ENCODE results near the gene PDXDC1.
"Not testable (repeated sequence)": the region's sequence is repeated elsewhere in the genome, so short reads cannot be mapped to it uniquely, and the experiment has no call there.

The PDXDC1 gene

GRCh38 chr16:15028801-15029698 is 54.2 kb downstream of the PDXDC1 start:
- H3K27ac ChIP-seq (ENCODE audit: low read depth, low read length); H3K4me1 ChIP-seq (ENCODE audit: control insufficient read depth, insufficient read depth, low read length, unreplicated experiment); H3K4me3 ChIP-seq (ENCODE audit: low read depth, low read length); H3K79me2 ChIP-seq (ENCODE audit: control insufficient read depth, insufficient read depth, low read length, unreplicated experiment); H3K27me3 ChIP-seq (ENCODE audit: insufficient read depth, low read length); H2AFZ ChIP-seq (ENCODE audit: low read length, unreplicated experiment): not testable (repeated sequence)
- H3K36me3 ChIP-seq (ENCODE audit: insufficient read depth, low read length): peaks cover 30% of the 10 kb centered on the region

GRCh38 chr16:15029749-15030148 is 54.9 kb downstream of the PDXDC1 start:
- H3K27ac ChIP-seq (ENCODE audit: low read depth, low read length); H3K4me3 ChIP-seq (ENCODE audit: low read depth, low read length); H3K27me3 ChIP-seq (ENCODE audit: insufficient read depth, low read length); H3K79me2 ChIP-seq (ENCODE audit: control insufficient read depth, insufficient read depth, low read length, unreplicated experiment); H3K4me1 ChIP-seq (ENCODE audit: control insufficient read depth, insufficient read depth, low read length, unreplicated experiment); H2AFZ ChIP-seq (ENCODE audit: low read length, unreplicated experiment): not testable (repeated sequence)
- peaks cover 36% of the 10 kb centered on the region for H3K36me3 ChIP-seq (ENCODE audit: insufficient read depth, low read length)

- Histone ChIP-seq H3K4me3 (ENCODE audit: low read depth, low read length) (no peak overlapping the region), H2AFZ (ENCODE audit: low read length, unreplicated experiment) (no peak overlapping the region), H3K36me3 (ENCODE audit: insufficient read depth, low read length) (peaks cover 36% of the 10 kb centered on the region), H3K79me2 (ENCODE audit: control insufficient read depth, insufficient read depth, low read length, unreplicated experiment) (no peaks in the 10 kb centered on the region), H3K27ac (ENCODE audit: low read depth, low read length) (no peak overlapping the region), H3K4me1 (ENCODE audit: control insufficient read depth, insufficient read depth, low read length, unreplicated experiment) (no peaks in the 10 kb centered on the region), H3K27me3 (ENCODE audit: insufficient read depth, low read length) (no peaks in the 10 kb centered on the region)
Observed at GRCh38 chr16:15031179-15031578, 56.4 kb downstream of the PDXDC1 start.

- Histone ChIP-seq H3K36me3 (ENCODE audit: insufficient read depth, low read length) (peaks cover 33% of the 10 kb centered on the region), H3K4me3 (ENCODE audit: low read depth, low read length) (no peak overlapping the region), H2AFZ (ENCODE audit: low read length, unreplicated experiment) (no peak overlapping the region), H3K79me2 (ENCODE audit: control insufficient read depth, insufficient read depth, low read length, unreplicated experiment) (no peaks in the 10 kb centered on the region), H3K27me3 (ENCODE audit: insufficient read depth, low read length) (no peaks in the 10 kb centered on the region), H3K4me1 (ENCODE audit: control insufficient read depth, insufficient read depth, low read length, unreplicated experiment) (no peaks in the 10 kb centered on the region), H3K27ac (ENCODE audit: low read depth, low read length) (no peak overlapping the region)
Observed at GRCh38 chr16:15031586-15031985, 56.8 kb downstream of the PDXDC1 start.

DNA sequence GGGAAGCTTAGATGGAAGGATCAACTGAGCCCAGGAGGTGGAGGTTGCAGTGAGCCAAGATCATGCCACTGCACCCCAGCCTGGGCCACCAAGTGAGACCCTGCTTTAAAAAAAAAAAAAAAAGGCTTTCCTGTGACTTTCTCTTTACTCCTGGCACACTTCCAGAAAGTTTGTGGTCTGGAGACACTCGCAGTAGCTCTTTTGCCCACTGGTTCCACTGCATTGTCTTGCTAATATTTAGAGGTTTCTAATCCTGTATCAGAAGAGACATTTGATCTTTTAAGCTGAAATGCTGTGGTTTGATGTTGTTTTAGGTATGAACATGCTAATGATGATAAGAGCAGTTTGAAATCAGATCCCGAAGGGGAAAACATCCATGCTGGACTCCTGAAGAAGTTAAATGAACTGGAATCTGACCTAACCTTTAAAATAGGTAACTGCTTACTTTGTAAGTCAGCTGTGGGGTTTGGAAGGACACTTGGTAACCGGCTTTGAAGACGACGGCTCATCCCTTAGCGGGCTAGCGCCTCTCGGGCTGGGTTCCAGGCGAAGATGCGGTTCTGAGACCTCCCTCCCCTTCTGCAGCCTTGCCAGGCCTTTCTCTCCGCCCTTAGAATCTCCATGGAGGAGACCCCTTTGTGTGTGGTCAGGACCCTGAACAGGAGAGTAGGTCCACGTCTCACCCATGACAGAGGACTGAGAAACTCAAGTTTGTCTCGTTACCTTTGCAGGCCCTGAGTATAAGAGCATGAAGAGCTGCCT is 57.9 kb downstream of the PDXDC1 start:
- H3K36me3 ChIP-seq (ENCODE audit: insufficient read depth, low read length): peaks cover 29% of the 10 kb centered on the region
- H3K27me3 ChIP-seq (ENCODE audit: insufficient read depth, low read length): no peaks in the 10 kb centered on the region
- H2AFZ ChIP-seq (ENCODE audit: low read length, unreplicated experiment): no peak overlapping the region
- H3K4me1 ChIP-seq (ENCODE audit: control insufficient read depth, insufficient read depth, low read length, unreplicated experiment): no peaks in the 10 kb centered on the region
- no peaks in the 10 kb centered on the region for H3K79me2 ChIP-seq (ENCODE audit: control insufficient read depth, insufficient read depth, low read length, unreplicated experiment)
- no peak overlapping the region for H3K4me3 ChIP-seq (ENCODE audit: low read depth, low read length)
- H3K27ac ChIP-seq (ENCODE audit: low read depth, low read length): no peak overlapping the region

- Histone ChIP-seq H3K79me2 (ENCODE audit: control insufficient read depth, insufficient read depth, low read length, unreplicated experiment) (no peaks in the 10 kb centered on the region), H3K4me3 (ENCODE audit: low read depth, low read length) (no peak overlapping the region), H3K4me1 (ENCODE audit: control insufficient read depth, insufficient read depth, low read length, unreplicated experiment) (no peaks in the 10 kb centered on the region), H3K27me3 (ENCODE audit: insufficient read depth, low read length) (no peaks in the 10 kb centered on the region), H3K36me3 (ENCODE audit: insufficient read depth, low read length) (peaks cover 30% of the 10 kb centered on the region), H3K27ac (ENCODE audit: low read depth, low read length) (no peak overlapping the region), H2AFZ (ENCODE audit: low read length, unreplicated experiment) (no peak overlapping the region)
Observed at GRCh38 chr16:15033309-15033707, 58.5 kb downstream of the PDXDC1 start.

GRCh38 chr16:15034266-15035162 is 59.7 kb downstream of the PDXDC1 start:
- Histone ChIP-seq H3K27me3 (ENCODE audit: insufficient read depth, low read length) (no peaks in the 10 kb centered on the region), H3K27ac (ENCODE audit: low read depth, low read length) (no peak overlapping the region), H3K79me2 (ENCODE audit: control insufficient read depth, insufficient read depth, low read length, unreplicated experiment) (no peaks in the 10 kb centered on the region), H3K36me3 (ENCODE audit: insufficient read depth, low read length) (peaks cover 41% of the 10 kb centered on the region), H2AFZ (ENCODE audit: low read length, unreplicated experiment) (no peak overlapping the region), H3K4me3 (ENCODE audit: low read depth, low read length) (no peak overlapping the region), H3K4me1 (ENCODE audit: control insufficient read depth, insufficient read depth, low read length, unreplicated experiment) (no peaks in the 10 kb centered on the region)

DNA sequence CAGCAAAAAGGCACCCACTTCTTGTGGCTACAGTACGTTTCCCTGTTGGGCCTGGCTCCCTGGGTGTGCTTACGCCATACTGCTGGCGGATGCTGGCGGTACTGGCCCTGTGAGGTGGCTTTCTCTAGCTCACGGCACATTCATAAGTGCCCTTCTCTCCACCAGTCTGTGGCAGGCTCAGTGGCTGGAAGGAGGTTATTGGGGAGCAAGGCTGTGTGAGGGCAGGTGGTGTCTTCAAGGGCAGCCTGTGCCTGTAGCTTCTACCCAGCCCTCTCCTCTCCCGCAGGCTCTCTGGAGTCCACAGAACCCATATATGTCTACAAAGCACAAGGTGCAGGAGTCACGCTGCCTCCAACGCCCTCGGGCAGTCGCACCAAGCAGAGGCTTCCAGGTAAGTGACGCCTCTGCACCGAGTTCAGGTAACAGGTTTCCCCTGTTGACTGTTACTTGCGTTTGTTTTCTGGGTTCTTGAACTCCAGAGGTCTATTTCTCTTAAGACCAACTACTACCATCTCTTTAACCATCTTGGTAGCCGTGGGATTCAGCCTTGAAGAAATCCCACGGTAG is 60.4 kb downstream of the PDXDC1 start:
- no peak overlapping the region for H3K27ac ChIP-seq (ENCODE audit: low read depth, low read length)
- no peak overlapping the region for H2AFZ ChIP-seq (ENCODE audit: low read length, unreplicated experiment)
- H3K4me1 ChIP-seq (ENCODE audit: control insufficient read depth, insufficient read depth, low read length, unreplicated experiment): no peaks in the 10 kb centered on the region
- H3K36me3 ChIP-seq (ENCODE audit: insufficient read depth, low read length): peaks cover 46% of the 10 kb centered on the region
- H3K27me3 ChIP-seq (ENCODE audit: insufficient read depth, low read length): no peaks in the 10 kb centered on the region
- H3K79me2 ChIP-seq (ENCODE audit: control insufficient read depth, insufficient read depth, low read length, unreplicated experiment): no peaks in the 10 kb centered on the region
- H3K4me3 ChIP-seq (ENCODE audit: low read depth, low read length): no peak overlapping the region

DNA sequence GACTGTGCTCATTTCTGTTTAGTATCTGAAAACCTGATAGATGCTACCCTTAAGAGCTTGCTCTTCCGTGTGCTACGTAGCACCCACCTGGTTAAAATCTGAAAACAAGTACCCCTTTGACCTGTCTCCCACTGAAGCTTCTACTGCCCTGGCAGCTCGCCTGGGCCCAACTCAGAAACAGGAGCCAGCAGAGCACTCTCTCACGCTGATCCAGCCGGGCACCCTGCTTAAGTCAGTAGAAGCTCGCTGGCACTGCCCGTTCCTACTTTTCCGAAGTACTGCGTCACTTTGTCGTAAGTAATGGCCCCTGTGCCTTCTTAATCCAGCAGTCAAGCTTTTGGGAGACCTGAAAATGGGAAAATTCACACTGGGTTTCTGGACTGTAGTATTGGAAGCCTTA is 62.2 kb downstream of the PDXDC1 start:
- Histone ChIP-seq H3K79me2 (ENCODE audit: control insufficient read depth, insufficient read depth, low read length, unreplicated experiment) (no peaks in the 10 kb centered on the region), H3K27ac (ENCODE audit: low read depth, low read length) (no peak overlapping the region), H3K4me1 (ENCODE audit: control insufficient read depth, insufficient read depth, low read length, unreplicated experiment) (peaks cover 4% of the 10 kb centered on the region), H3K27me3 (ENCODE audit: insufficient read depth, low read length) (no peaks in the 10 kb centered on the region), H3K36me3 (ENCODE audit: insufficient read depth, low read length) (peaks cover 40% of the 10 kb centered on the region), H2AFZ (ENCODE audit: low read length, unreplicated experiment) (no peak overlapping the region), H3K4me3 (ENCODE audit: low read depth, low read length) (no peak overlapping the region)

DNA sequence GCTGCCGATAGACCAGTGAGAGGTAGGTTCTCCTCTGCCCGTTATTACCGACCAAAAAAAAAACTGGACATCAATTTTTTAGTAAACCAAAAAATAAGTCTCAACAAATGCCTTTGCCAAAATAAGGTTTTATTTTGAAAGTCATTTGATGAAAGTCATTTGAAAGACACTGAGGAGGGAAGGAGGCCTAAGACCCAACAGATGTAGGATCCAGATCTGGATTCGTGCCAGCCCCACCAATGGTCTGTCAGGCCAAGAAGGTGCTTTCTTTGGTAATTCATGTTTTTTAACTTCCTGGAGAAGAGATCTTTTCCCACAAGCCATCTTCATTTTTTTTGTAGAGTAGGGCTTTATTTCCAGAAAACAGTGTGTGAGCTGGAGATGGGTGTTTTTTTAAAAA is 62.9 kb downstream of the PDXDC1 start:
- no peaks in the 10 kb centered on the region for H3K27me3 ChIP-seq (ENCODE audit: insufficient read depth, low read length)
- peaks cover 37% of the 10 kb centered on the region for H3K36me3 ChIP-seq (ENCODE audit: insufficient read depth, low read length)
- no peak overlapping the region for H2AFZ ChIP-seq (ENCODE audit: low read length, unreplicated experiment)
- no peak overlapping the region for H3K4me3 ChIP-seq (ENCODE audit: low read depth, low read length)
- H3K27ac ChIP-seq (ENCODE audit: low read depth, low read length): no peak overlapping the region
- no peaks in the 10 kb centered on the region for H3K79me2 ChIP-seq (ENCODE audit: control insufficient read depth, insufficient read depth, low read length, unreplicated experiment)
- peaks cover 4% of the 10 kb centered on the region for H3K4me1 ChIP-seq (ENCODE audit: control insufficient read depth, insufficient read depth, low read length, unreplicated experiment)

Data from ACC112 (cell line).